Ecto neural progenitor cell (in vitro differentiated cells): ENCODE data around the gene CCDC91.
A peak's percentile ranks its signal among the peaks of the same experiment; 100 is the strongest.

Experiments used
- DNase-seq: peaks from one replicate; pipeline ENCODE4 v3.0.0-alpha.2; 2018; ENCODE audit warnings: low spot score

CCDC91 gene, protein sequence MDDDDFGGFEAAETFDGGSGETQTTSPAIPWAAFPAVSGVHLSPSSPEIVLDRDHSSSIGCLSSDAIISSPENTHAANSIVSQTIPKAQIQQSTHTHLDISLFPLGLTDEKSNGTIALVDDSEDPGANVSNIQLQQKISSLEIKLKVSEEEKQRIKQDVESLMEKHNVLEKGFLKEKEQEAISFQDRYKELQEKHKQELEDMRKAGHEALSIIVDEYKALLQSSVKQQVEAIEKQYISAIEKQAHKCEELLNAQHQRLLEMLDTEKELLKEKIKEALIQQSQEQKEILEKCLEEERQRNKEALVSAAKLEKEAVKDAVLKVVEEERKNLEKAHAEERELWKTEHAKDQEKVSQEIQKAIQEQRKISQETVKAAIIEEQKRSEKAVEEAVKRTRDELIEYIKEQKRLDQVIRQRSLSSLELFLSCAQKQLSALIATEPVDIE

DNA sequence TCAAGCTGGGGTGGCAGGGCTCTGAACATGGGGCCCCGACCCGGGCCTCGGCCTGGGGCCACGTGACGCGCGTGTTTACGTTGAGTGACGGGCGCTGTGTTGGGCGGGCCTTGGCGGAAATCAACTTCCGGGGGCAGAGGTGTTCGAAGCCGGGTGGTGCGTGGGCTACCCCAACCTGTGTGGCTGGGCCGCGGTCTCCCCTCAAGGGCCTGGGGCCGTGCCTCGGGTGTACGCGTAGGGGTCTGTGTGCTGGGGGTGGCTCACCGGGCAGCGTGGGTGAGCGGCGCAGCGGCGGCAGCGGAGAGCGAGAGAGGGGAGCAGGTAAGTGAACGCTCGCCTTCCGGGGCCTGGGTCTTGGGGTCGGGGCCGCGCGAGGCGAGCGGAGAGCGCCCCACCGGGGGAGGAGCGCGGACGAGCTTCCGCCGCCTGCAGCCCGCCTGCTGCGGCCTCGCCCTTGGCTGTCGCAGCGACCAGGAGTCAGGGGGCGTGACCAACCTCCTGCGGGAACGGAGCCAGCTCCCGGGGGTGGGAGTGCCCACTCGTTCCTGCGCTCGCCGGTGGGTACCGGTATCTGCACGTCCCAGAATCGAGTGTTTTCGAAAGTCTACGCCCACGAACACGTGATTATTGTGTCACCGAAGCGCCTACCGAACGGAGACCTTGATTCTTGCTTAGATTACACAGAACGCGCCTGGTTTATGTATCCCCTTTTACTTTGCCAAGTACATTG, at the start of gene CCDC91:
Gene CCDC91, plus strand, starts transcription at position 136 of the 730 bp plus-strand sequence. CDS start 66,760 bp downstream, outside the sequence.
- DNase-seq, result peak; percentile 88

DNA sequence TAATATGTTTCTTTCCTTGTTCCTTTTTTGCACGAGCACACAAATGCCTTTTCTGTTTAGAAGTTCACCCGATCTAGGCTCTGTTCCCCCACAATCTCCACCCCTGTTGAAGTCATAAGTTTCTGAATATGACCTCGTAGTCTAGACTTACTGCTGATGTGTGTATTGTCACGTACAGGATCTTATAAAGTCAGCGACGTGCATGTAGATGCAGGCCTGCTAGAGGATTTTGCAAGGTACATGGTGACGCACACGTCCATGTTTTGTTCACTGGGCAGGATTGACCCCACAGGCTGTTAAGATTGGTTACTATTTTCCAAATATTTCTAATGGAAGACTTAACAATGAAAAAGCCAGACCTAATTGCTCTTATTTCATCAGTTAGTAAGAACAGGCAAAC, 46.2 kb upstream of the CCDC91 start:
- DNase-seq, result no peak

DNA sequence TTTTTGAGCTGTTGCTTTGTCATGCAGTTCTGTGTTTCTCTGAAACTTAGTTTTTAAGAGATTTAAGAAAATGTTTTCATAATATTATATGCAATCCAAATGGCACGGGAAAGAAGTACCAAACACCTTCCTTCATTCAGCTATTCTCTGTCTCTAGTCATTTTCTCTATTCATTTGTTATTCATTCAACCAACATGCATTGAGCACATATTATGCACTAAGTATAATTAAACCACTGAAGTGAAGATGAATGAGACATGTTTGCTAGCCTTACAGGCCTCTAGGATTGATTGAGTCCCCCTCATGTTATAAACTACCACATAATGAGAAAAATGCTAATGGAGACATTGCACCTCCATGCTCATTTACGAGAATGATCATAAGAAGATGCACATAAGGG, 45.7 kb upstream of the CCDC91 start:
- DNase-seq, result no peak

GRCh38 chr12:28145216-28145615, 45.0 kb upstream of the CCDC91 start:
- DNase-seq, result no peak

DNA sequence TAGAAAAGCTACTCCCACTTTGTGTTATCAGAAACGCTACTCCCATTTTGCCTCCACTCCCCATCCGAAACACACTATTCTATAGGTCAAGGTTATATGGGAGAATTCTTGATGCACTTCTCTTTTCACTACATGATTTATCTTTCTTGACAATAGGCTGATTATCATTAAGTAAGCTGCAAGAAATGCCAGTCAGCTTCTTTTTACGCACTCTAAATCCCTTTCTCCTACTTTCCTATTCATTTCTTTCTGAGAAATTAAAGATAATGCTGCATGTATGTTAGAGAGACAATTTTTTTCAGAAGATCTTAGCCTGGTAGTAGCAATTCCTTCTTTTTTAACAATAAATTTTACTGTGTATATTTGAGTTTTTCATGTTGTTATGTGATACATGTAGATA, 41.0 kb upstream of the CCDC91 start:
- no peak for DNase-seq

DNA sequence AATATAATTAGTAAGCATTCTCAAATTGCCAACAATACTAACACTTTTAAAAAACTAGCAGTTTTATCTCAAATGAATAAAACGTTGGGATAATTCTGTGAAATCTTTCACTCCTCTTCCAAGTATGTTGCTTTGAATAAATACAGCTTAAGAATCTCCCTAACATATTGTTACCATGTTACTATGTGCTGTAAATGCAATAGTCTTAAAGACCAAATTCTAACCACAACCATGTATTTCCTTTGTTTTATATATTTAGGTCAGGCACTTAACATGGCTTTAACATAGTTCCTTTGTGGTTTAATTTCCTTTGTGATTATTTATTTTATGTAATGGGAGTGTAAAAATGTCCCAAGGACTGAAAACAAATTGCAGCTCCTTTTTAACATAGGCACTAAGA, 33.9 kb upstream of the CCDC91 start:
- DNase-seq, result no peak

GRCh38 chr12:28156804-28157203, 33.5 kb upstream of the CCDC91 start:
- DNase-seq, result no peak

- no peak for DNase-seq
Observed at GRCh38 chr12:28158353-28158752, 31.9 kb upstream of the CCDC91 start.

GRCh38 chr12:28159688-28160087, 30.6 kb upstream of the CCDC91 start:
- no peak for DNase-seq

GRCh38 chr12:28161697-28162096, 28.6 kb upstream of the CCDC91 start:
- DNase-seq, result no peak

DNA sequence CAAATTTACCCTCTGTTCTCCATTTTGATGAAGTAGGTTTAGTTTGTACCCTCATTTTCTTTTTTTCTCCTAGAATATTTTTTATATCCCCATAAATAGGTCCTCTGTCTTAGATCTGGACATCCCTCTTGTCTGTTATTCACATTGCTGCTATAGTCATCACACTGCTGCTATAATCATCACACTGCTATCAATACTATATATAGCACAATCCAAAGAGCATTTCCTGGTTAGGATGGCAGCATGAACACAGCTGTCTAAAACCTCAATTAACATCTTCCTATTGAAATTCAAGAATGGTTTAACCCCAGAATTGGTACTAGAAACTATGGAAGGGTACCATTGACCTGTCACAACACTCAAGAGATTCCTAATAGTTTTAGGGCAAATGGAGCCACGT, 27.6 kb upstream of the CCDC91 start:
- no peak for DNase-seq

- DNase-seq, result no peak
Observed at GRCh38 chr12:28164644-28165275, 25.5 kb upstream of the CCDC91 start.

DNA sequence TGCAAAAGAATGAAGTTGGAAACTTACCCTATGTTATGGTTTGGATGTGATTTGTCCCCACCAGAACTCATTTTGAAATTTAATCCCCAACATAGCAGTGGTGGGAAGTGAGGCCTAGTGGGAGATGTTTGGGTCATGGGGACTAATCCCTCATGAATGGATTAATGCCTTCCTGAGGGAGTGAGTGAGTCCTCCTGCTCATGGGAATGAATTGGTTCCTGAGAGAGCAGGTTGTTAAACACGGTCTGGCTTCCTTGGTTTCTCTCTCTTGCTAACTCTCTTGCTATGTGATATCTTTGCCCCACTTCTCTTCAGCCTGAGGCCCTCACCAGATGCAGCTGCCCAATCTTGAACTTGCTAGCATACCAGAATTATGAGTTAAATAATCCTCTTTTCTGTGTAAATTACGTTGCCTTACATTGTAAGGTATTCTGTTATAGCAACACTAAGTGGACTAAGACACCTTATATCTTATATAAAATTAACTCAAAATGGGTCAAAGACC, 22.2 kb upstream of the CCDC91 start:
- no peak for DNase-seq

GRCh38 chr12:28171356-28172060, 18.7 kb upstream of the CCDC91 start:
- no peak for DNase-seq

GRCh38 chr12:28172434-28173030, 17.7 kb upstream of the CCDC91 start:
- DNase-seq, result no peak

GRCh38 chr12:28173440-28173839, 16.8 kb upstream of the CCDC91 start:
- no peak for DNase-seq

GRCh38 chr12:28175098-28175589, 15.1 kb upstream of the CCDC91 start:
- no peak for DNase-seq

- DNase-seq, result no peak
Observed at GRCh38 chr12:28176295-28176694, 14.0 kb upstream of the CCDC91 start.

- no peak for DNase-seq
Observed at GRCh38 chr12:28177461-28177860, 12.8 kb upstream of the CCDC91 start.

- DNase-seq, result no peak
Observed at GRCh38 chr12:28177905-28178304, 12.4 kb upstream of the CCDC91 start.

DNA sequence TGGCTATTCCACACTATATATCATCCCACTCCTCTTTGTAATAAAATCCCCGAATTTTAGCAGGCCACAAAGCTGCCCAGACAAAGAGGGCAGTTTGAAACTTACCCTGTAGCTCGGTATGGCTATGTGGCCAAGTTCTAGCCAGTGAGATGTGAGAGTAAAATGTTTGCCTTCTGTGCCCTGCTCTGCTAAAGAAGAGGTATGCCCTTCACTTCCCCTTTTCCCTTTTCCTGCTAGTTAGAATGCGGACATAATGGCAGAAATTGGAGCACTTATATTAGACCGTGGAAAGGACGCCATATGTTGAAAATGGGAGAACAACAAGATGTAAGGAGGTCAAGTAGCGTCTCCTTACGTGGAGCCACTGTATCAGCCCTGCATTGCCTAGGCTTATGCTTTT, 11.5 kb upstream of the CCDC91 start:
- no peak for DNase-seq
